Panc1 (cell line): ENCODE results near the gene ERMARD. TPM values are rescaled to one million over a fixed set of nuclear protein-coding genes. Genes with fewer than 3 reads are reported as not detected.
"Not testable (repeated sequence)": the region's sequence is repeated elsewhere in the genome, so short reads cannot be mapped to it uniquely, and the experiment has no call there.

Experiments used
- ATAC-seq: fragments of 200-7000 bp; cut with Tn5 transposase; 2 replicates; pipeline ENCODE4 v1.9.1; 2020; ENCODE audit warnings: mild to moderate bottlenecking, moderate library complexity
- BruUV-seq: library from RNA; stranded (reverse); fragments of 400-500 nt; replicated peaks from 2 replicates; lab custom pipeline; 2021; lab: Mats Ljungman, UMichigan
- CTCF ChIA-PET: fragments of 300-600 bp; sonication (Branson Sonifier 250); formaldehyde crosslinking; loops from one replicate; lab custom pipeline; 2022; ENCODE audit warnings: antibody characterized with exemption; lab: Charles Lee
- POLR2A ChIA-PET: fragments of 300-600 bp; sonication (Branson Sonifier 250); formaldehyde crosslinking; loops from one replicate; lab custom pipeline; 2022; ENCODE audit warnings: antibody characterized with exemption; lab: Charles Lee
- DNase-seq: peaks from one replicate; pipeline ENCODE4 v3.0.0-alpha.2; 2010; ENCODE audit warnings: low read depth, low spot score
- H3K27ac ChIP-seq: 2 replicates; pipeline ENCODE4 v1.5.1; 2011; ENCODE audit warnings: mild to moderate bottlenecking, low read length, inconsistent platforms
- H3K27me3 ChIP-seq: fragments of 200-500 bp; sonication (Bioruptor generic); 2 replicates; pipeline ENCODE4 v1.6.0; 2014; ENCODE audit warnings: low read length, inconsistent platforms; ENCODE audit not compliant: control insufficient read depth, insufficient read depth
- H3K36me3 ChIP-seq: fragments of 200-500 bp; sonication (Bioruptor generic); 2 replicates; pipeline ENCODE4 v1.5.1; 2014; ENCODE audit warnings: inconsistent platforms, mild to moderate bottlenecking, low read length, moderate library complexity; ENCODE audit not compliant: control insufficient read depth, insufficient read depth
- H3K4me1 ChIP-seq: 2 replicates; pipeline ENCODE4 v1.5.1; 2011; ENCODE audit warnings: inconsistent platforms, mild to moderate bottlenecking, low read length, moderate library complexity; ENCODE audit not compliant: control insufficient read depth, insufficient read depth
- H3K4me3 ChIP-seq, 2 experiments: 2 replicates each; pipeline ENCODE4 v1.5.1; 2011 to 2012; ENCODE audit warnings: low read depth in 2 of 2, low read length in 2 of 2, mild to moderate bottlenecking in 2 of 2, inconsistent platforms in 1 of 2, moderate library complexity in 1 of 2
- H3K9me3 ChIP-seq: fragments of 200-500 bp; sonication (Bioruptor generic); 2 replicates; pipeline ENCODE4 v1.5.1; 2014; ENCODE audit warnings: low read depth, mild to moderate bottlenecking, inconsistent platforms, low read length, moderate library complexity; ENCODE audit not compliant: control insufficient read depth, insufficient read depth
- CTCF ChIP-seq: fragments of 450-650 bp; IDR thresholded peaks from 2 replicates; pipeline ENCODE4 v1.5.1; 2017; ENCODE audit warnings: mild to moderate bottlenecking
- POLR2AphosphoS5 ChIP-seq: IDR thresholded peaks from 2 replicates; pipeline ENCODE4 v1.6.1; 2012; ENCODE audit warnings: mild to moderate bottlenecking, low read depth, low read length, moderate library complexity
- REST ChIP-seq, 2 experiments: IDR thresholded peaks; 2 replicates each; pipeline ENCODE4 v1.6.1; 2011 to 2012; ENCODE audit warnings: low read depth in 2 of 2, control low read depth in 1 of 2, low read length in 1 of 2, mild to moderate bottlenecking in 1 of 2, moderate library complexity in 1 of 2; ENCODE audit not compliant: insufficient read depth in 1 of 2
- SIN3A ChIP-seq: IDR thresholded peaks from 2 replicates; pipeline ENCODE4 v1.6.1; 2012; ENCODE audit warnings: low read depth, mild to moderate bottlenecking, low read length, moderate library complexity, borderline replicate concordance; ENCODE audit not compliant: insufficient read depth
- TCF7L2 ChIP-seq: IDR thresholded peaks from 2 replicates; pipeline ENCODE4 v1.6.1; 2011; ENCODE audit warnings: mild to moderate bottlenecking, low read depth, low read length, inconsistent platforms
- in situ Hi-C: cut with HindIII; loops from 2 replicates; pipeline ENCODE4 v1.10.0; 2016; ENCODE audit warnings: low sequenced_read_pairs, low pct_unique_long_range_greater_than_20kb
- intact Hi-C: fragments of 100-400 bp; cut with micrococcal nuclease; formaldehyde crosslinking; loops from one replicate; pipeline ENCODE4 v1.10.0; 2022; ENCODE audit not compliant: unreplicated experiment
- total RNA-seq: library from RNA; stranded (reverse); gene quantifications from one replicate; pipeline ENCODE4 v1.2.1, GENCODE V29; 2021; ENCODE audit not compliant: unreplicated experiment

The ERMARD gene
- total RNA-seq, 1 experiment from 2014 or later, result 38.5 TPM

GRCh38 chr6:169763881-169764280 is 12.5 kb downstream of the ERMARD start:
- no peak overlapping the region for H3K27ac ChIP-seq
- CTCF ChIA-PET, result interaction anchor here (0.6 kb wide), 1 partner anchor 807 kb away, joined by 3 read pairs; no protein-coding TSS in a partner anchor
- POLR2A ChIA-PET, result no interaction called here
- ATAC-seq (no peak), DNase-seq (no peak)
- H3K4me3 ChIP-seq, result no peak overlapping the region
- no peaks in the 10 kb centered on the region for H3K27me3 ChIP-seq
- no TSS peak for BruUV-seq
- no peak for TF ChIP-seq TCF7L2
- no peak for TF ChIP-seq CTCF
- TF ChIP-seq POLR2AphosphoS5, result no peak
- TF ChIP-seq SIN3A, result no peak
- no peak for TF ChIP-seq REST (IDR thresholded peaks at IDR 0.05; ENCODE audit: insufficient read depth in 1 of 2, low read depth in 2 of 2, low read length in 1 of 2)
- in situ Hi-C loops, result no loop called here
- H3K4me1 ChIP-seq, result no peaks in the 10 kb centered on the region
- intact Hi-C loops, result no loop called here
- H3K9me3 ChIP-seq, result no peaks in the 10 kb centered on the region
- H3K36me3 ChIP-seq, result peaks cover 9% of the 10 kb centered on the region; the same call in 1 of the 2 replicates

GRCh38 chr6:169765789-169766188 is 14.4 kb downstream of the ERMARD start:
- H3K27me3 ChIP-seq, H3K4me1 ChIP-seq, BruUV-seq, ATAC-seq, intact Hi-C loops, POLR2A ChIA-PET, H3K4me3 ChIP-seq, H3K27ac ChIP-seq, in situ Hi-C loops, CTCF ChIA-PET, DNase-seq, H3K9me3 ChIP-seq: not testable (repeated sequence)
- H3K36me3 ChIP-seq, result peaks cover 13% of the 10 kb centered on the region; the same call in 1 of the 2 replicates

GRCh38 chr6:169766232-169766631 is 14.8 kb downstream of the ERMARD start:
- intact Hi-C loops (no loop called here), in situ Hi-C loops (no loop called here)
- CTCF ChIA-PET, result no interaction called here
- no peaks in the 10 kb centered on the region for H3K27me3 ChIP-seq
- POLR2A ChIA-PET, result no interaction called here
- H3K4me1 ChIP-seq, result no peaks in the 10 kb centered on the region
- DNase-seq (no peak), ATAC-seq (no peak)
- TF ChIP-seq POLR2AphosphoS5 (no peak), TCF7L2 (no peak), REST (IDR thresholded peaks at IDR 0.05; ENCODE audit: insufficient read depth in 1 of 2, low read depth in 2 of 2, low read length in 1 of 2) (no peak), SIN3A (no peak), CTCF (no peak)
- BruUV-seq, result no TSS peak
- H3K36me3 ChIP-seq, result peaks cover 13% of the 10 kb centered on the region; the same call in 1 of the 2 replicates
- no peak overlapping the region for H3K27ac ChIP-seq
- H3K9me3 ChIP-seq, result no peaks in the 10 kb centered on the region
- no peak overlapping the region for H3K4me3 ChIP-seq
